ENCODE measurements around the gene PHF19. TPM values are rescaled to one million over a fixed set of nuclear protein-coding genes. Genes with fewer than 3 reads are reported as not detected.

PHF19 gene
- total RNA-seq, 1 experiment from 2014 or later, result 39.0 TPM

DNA sequence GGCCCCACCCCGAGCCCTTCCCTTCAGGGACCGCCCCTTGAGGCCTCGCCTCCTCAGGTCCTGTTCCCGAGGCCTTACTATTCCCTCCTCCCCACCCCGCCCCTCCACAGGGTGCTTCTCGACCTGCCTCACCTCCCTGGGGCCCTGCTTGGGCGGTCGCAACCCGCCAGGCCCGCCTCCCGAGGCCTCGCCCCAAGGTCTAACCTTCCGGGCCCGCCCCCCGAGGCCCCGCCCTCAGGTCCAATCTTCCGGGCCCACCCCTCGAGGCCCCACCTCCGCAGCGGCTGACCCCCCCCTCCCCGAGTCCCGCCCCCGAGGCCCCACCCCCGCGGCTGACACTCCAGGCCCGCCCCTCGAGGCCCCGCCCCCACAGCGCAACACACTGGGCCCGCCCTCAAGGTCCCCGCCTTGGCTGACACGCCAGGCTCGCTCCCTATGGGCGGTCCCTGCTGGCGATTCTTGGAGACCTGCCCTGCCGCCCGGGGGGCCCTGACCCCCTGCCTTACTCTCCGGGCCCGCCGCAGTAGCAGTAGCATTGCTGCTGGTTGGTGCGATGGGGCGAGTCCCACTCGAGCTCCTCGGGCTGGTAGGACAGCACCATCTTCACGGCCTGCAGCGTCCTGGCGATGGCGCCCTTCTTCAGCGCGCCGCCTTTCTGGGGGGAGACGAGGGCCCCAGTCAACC is 8.2 kb downstream of the PHF19 start (continued):
- TF ChIP-seq, protein P1, sequence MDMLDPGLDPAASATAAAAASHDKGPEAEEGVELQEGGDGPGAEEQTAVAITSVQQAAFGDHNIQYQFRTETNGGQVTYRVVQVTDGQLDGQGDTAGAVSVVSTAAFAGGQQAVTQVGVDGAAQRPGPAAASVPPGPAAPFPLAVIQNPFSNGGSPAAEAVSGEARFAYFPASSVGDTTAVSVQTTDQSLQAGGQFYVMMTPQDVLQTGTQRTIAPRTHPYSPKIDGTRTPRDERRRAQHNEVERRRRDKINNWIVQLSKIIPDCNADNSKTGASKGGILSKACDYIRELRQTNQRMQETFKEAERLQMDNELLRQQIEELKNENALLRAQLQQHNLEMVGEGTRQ (CRISPR knock-in tag; IDR thresholded peaks at IDR 0.05), result no peak
- TF ChIP-seq GTF2I (CRISPR knock-in tag; conservative IDR thresholded peaks at IDR 0.05), result no peak
- TF ChIP-seq, protein P2, sequence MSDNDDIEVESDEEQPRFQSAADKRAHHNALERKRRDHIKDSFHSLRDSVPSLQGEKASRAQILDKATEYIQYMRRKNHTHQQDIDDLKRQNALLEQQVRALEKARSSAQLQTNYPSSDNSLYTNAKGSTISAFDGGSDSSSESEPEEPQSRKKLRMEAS (CRISPR knock-in tag; IDR thresholded peaks at IDR 0.05), result peak; percentile 90
- TF ChIP-seq ZNF423 (CRISPR knock-in tag; IDR thresholded peaks at IDR 0.05), result peak; percentile 89
- 0 out of 2 replicates have a peak, but pooled peaks have one; percentile 19 for TF ChIP-seq NFE2L1 (CRISPR knock-in tag; IDR thresholded peaks at IDR 0.05)
- 0 out of 2 replicates have a peak, but pooled peaks have one; percentile 53 for TF ChIP-seq ZNF232 (CRISPR knock-in tag; IDR thresholded peaks at IDR 0.05)
- TF ChIP-seq ZNF121 (CRISPR knock-in tag; IDR thresholded peaks at IDR 0.05), result peak; percentile 96
- TF ChIP-seq, protein P3, sequence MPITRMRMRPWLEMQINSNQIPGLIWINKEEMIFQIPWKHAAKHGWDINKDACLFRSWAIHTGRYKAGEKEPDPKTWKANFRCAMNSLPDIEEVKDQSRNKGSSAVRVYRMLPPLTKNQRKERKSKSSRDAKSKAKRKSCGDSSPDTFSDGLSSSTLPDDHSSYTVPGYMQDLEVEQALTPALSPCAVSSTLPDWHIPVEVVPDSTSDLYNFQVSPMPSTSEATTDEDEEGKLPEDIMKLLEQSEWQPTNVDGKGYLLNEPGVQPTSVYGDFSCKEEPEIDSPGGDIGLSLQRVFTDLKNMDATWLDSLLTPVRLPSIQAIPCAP (CRISPR knock-in tag; IDR thresholded peaks at IDR 0.05), result 0 out of 2 replicates have a peak, but pooled peaks have one; percentile 74
- no peak for TF ChIP-seq ZBTB21 (CRISPR knock-in tag; IDR thresholded peaks at IDR 0.05; ENCODE audit: borderline replicate concordance)
- TF ChIP-seq, protein P4, sequence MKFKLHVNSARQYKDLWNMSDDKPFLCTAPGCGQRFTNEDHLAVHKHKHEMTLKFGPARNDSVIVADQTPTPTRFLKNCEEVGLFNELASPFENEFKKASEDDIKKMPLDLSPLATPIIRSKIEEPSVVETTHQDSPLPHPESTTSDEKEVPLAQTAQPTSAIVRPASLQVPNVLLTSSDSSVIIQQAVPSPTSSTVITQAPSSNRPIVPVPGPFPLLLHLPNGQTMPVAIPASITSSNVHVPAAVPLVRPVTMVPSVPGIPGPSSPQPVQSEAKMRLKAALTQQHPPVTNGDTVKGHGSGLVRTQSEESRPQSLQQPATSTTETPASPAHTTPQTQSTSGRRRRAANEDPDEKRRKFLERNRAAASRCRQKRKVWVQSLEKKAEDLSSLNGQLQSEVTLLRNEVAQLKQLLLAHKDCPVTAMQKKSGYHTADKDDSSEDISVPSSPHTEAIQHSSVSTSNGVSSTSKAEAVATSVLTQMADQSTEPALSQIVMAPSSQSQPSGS (CRISPR knock-in tag; IDR thresholded peaks at IDR 0.05; ENCODE audit: borderline replicate concordance, low read depth), result no peak
- TF ChIP-seq PRRX2 (CRISPR knock-in tag; IDR thresholded peaks at IDR 0.05), result 0 out of 2 replicates have a peak, but pooled peaks have one; percentile 40

- Mint-ChIP-seq H3K36me3 (peaks cover 11% of the 10 kb centered on the region), H3K27me3 (ENCODE audit: low read depth) (no peaks in the 10 kb centered on the region), H3K4me1 (peaks cover 28% of the 10 kb centered on the region), H3K27ac (0 out of 2 replicates have a peak overlapping the region, but pooled peaks have one; percentile 28), H3K9me3 (no peaks in the 10 kb centered on the region), H3K4me3 (peak overlapping the region; percentile 44)
- ChIA-PET POLR2A (interaction anchor here (0.9 to 1.0 kb wide), 2 partner anchors 9 to 61 kb away, joined by 3 to 4 read pairs; partner anchors contain the start of gene PHF19), CTCF (interaction anchor here (0.6 to 2.2 kb wide), 12 partner anchors 13 to 253 kb away, joined by 3 to 11 read pairs (median 4); no protein-coding TSS in a partner anchor)
- ATAC-seq, result no peak
- no peak for DNase-seq (ENCODE audit: low spot score)
- TF ChIP-seq ZNF232 (CRISPR knock-in tag; IDR thresholded peaks at IDR 0.05) (0 out of 2 replicates have a peak, but pooled peaks have one; percentile 28), ZNF263 (CRISPR knock-in tag; IDR thresholded peaks at IDR 0.05; ENCODE audit: low read depth) (no peak)
These were observed 8.7 kb downstream of the PHF19 start for GRCh38 chr9:120868339-120868675.

DNA sequence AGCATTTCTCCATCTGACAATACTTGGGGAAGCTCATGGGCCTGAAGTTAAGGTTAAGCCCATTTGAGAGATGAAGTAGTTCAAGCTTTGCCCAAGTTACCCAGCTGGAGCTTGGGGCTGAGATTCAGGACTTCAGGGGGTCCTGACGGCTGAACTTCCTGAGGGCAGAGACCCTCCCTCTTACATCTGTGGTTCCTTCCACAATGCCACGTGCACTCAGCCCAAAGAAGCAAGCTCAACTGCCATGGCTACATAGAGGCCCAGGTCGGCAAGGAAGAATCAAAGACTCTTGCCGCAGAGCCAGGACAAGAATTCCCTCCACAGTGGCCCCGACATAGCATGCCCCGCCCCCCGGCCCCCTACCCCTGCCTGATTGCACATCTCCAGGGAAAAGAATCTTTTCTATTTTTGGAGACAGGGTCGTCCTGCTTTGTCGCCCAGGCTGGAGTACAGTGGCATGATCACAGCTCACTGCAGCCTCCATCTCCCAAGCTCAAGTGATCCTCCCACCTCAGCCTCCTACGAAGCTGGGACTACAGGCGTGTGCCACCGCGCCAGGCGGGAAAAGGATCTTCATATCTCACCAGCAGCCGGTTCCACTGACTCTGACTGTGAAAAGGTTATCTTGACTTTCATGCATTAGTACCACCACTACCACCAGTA is 9.2 kb downstream of the PHF19 start:
- H3K27me3 Mint-ChIP-seq (ENCODE audit: low read depth), result no peaks in the 10 kb centered on the region
- DNase-seq (ENCODE audit: low spot score) (no peak), ATAC-seq (no peak)
- ChIA-PET POLR2A (interaction anchor here (0.9 to 1.0 kb wide), 2 partner anchors 10 to 61 kb away, joined by 3 to 4 read pairs; partner anchors contain the start of gene PHF19), CTCF (interaction anchor here (0.6 to 2.2 kb wide), 11 partner anchors 12 to 254 kb away, joined by 3 to 11 read pairs (median 3); no protein-coding TSS in a partner anchor)
- no peaks in the 10 kb centered on the region for H3K9me3 Mint-ChIP-seq
- H3K36me3 Mint-ChIP-seq, result peaks cover 11% of the 10 kb centered on the region
- H3K4me1 Mint-ChIP-seq, result peaks cover 23% of the 10 kb centered on the region
- peak overlapping the region; percentile 44 for H3K4me3 Mint-ChIP-seq
- H3K27ac Mint-ChIP-seq, result 0 out of 2 replicates have a peak overlapping the region, but pooled peaks have one; percentile 28
- TF ChIP-seq SMAD3 (CRISPR knock-in tag; IDR thresholded peaks at IDR 0.05; ENCODE audit: borderline replicate concordance) (no peak), MYBL2 (CRISPR knock-in tag; IDR thresholded peaks at IDR 0.05) (no peak), ZNF532 (CRISPR knock-in tag; IDR thresholded peaks at IDR 0.05; ENCODE audit: borderline replicate concordance) (no peak), NFE2L1 (CRISPR knock-in tag; IDR thresholded peaks at IDR 0.05) (no peak), TP53 (CRISPR knock-in tag; IDR thresholded peaks at IDR 0.05) (no peak), TEAD1 (CRISPR knock-in tag; IDR thresholded peaks at IDR 0.05) (no peak), PRDM15 (CRISPR knock-in tag; IDR thresholded peaks at IDR 0.05) (no peak), NR3C1 (CRISPR knock-in tag; conservative IDR thresholded peaks at IDR 0.05; ENCODE audit: low read depth) (no peak), ZNF121 (CRISPR knock-in tag; IDR thresholded peaks at IDR 0.05) (no peak), EMX1 (CRISPR knock-in tag; IDR thresholded peaks at IDR 0.05) (no peak)
